Fibroblast of gingiva (primary cell): Measurements from ENCODE around the gene FCHSD1.

ENCODE experiments used
- DNase-seq: peaks from one replicate; pipeline ENCODE4 v3.0.0-alpha.2; 2011; ENCODE audit warnings: low read depth

FCHSD1 gene

DNA sequence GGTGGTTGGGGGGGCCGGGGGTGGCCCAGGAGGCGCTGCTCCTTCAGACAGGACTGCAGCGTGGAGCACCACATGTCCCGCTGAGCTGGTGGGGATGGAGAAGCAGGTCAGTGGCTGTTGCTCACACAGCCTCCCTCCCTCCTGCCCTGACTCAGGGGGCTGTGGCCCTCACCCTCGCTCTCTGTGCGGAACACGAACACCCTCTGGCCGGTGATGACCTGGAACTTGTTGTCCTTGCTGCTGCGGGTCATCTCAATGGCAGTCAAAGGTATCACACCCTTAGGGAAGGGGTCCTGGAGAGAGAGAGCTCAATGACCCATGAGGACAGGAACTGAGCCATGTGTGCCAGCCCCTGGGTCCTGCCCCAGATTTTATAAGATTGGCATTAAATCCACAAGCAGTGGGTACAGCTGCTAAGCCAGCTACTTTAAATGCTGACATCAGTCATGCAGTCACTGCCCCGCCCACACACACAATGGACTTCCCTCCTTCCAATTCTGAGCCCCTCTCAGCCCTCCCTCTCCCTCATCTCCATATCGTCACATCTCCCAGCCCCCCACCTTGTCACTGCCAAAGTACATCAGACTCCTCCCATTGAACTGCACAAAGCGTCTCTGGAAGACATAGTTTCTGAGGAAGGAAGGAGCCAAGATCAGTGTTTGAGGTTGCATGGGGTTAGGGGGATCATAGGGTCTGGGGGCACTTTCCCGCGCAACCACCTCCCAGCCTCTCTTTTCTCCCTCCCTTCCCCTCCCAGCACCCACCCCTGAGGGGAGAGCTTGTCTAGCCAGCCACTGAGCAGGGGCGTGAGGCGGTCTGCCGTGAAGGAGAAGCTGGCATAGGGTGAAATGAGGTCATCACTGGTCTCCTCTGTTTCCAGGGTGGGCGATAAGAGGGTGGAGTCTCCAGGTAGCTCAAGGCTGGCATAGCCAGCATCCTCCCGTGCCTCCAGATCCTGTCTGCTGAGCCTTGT lies 21.9 kb upstream of the FCHSD1 start:
- DNase-seq, result no peak

DNA sequence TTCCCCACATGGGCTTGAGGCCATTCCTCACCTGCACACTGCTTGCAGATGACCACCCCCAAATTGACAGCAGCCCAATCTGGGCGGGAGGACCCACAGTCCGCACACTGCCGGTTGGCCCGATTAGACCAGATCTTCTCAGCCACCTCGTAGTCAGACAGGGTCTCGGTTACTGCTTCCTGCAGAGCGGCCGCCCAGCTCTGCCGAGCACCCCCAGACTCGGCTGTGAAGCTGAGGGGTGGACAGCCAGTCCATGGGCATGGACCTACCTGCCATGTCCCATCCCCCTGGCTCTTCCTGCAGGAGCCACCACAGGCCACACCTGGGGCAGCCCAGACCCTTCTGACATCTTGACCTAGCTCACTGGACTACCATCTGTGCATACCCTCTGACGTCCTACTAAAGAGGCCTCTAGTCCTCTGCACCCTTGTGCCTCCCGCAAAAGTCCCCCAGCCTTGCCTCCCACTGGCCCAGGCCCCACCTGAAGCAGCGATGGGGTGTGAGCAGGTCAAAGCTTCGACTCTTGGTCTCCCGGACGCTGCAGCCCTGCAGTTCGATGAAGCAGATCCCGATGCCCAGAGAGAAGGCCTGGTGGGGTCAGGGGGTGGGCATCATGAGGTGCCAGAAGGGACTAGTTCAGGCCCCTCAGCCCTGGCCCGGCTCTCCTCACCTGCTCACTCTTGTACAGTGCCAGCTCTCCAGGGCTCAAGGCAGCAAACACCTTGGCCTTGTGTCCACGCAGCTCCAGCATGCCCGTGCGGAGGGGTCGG lies 21.0 kb upstream of the FCHSD1 start:
- DNase-seq, result no peak

DNA sequence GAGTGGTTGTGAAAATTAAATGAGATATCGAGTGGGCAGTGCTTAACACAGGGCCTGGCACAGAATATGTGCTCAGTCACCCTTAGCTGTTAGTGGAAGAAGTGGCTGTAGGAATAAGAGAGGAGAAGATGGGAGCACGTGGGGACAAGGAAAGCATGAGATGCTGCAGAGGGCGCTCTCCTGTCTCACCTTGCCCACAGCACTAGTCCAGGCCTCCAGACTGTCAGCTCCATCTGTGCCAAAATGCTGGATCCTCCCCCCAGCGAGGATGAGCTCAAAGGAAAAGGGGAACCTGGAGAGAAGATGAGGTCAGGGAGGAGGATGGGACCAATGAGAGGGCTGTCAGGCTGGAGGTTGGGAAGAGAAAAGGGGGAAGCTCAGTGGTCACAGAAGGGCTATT lies 18.3 kb upstream of the FCHSD1 start:
- DNase-seq, result no peak

DNA sequence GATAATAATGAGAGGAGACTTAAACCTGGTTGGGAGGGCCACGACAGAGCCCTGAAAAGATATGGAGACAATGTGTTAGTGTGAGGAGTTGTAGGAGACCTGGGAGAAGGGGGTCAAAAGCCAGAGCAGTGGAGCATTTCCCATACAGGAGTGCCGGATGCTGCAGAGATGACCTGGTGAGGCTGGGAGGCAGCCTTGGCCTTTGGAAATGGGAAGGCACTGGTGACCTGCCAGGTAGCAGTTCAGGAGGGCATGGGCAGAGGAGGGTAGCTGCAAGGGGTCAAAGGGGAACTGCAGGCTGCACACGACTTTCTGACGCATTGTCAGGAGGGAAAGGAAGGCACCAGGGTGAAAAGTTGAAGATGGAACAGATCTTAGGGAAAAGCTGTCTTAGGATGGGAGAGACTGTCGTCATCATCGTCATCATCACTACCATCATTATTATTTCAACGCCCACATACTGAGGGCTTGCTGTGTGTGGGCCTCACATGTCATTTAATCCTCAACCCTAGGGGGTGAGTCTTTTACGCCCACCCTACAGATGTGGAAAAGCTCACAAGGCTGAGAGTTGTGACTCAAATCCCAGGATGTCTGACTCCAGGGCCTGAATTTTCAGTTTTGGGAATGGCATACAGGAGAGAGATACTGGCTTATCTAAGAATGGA lies 17.5 kb upstream of the FCHSD1 start:
- DNase-seq, result no peak

DNA sequence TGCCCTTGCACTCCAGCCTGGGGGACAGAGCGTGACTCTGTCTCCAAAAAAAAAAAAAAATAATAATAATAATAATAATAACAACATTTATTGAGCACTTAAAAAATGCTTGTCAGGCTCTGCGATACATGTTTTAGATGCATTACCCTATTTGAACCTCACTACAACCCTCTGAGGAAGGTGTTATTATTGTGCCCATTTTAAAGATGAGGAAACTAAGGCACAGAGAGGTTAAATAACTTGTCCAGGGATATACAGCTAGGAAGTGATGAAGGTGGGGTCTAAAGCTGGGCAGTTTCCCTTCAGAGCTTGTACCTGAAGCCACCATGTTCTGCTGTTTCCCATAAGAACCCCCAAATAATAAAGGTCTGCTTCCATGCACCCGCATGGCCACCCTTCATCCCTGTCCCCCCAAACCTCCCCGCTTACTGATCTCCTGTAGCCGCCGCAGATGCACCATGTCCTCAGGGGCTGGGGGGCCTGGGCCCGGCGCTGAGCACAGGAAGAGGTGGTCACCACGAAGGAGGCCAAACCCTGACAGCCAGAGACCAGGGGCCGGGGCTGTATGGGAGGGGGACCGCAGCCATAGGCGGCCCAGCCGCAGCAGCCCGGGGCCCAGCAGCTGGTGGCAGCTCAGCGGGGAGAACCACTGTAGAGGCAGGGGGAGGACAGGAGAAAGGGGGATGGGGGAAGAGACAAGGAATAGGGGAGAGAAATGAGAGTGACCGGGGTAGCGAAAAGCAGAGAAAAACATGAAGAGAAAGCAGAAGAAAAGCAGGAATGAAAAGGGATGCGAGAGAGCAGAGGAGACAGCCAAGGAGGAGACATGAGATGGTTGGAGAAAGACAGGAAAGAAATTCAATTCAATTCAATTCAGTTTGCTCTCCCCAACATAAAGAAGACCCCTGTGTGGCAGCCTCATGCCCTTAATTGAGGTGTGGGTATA lies 15.1 kb upstream of the FCHSD1 start:
- DNase-seq, result no peak

DNA sequence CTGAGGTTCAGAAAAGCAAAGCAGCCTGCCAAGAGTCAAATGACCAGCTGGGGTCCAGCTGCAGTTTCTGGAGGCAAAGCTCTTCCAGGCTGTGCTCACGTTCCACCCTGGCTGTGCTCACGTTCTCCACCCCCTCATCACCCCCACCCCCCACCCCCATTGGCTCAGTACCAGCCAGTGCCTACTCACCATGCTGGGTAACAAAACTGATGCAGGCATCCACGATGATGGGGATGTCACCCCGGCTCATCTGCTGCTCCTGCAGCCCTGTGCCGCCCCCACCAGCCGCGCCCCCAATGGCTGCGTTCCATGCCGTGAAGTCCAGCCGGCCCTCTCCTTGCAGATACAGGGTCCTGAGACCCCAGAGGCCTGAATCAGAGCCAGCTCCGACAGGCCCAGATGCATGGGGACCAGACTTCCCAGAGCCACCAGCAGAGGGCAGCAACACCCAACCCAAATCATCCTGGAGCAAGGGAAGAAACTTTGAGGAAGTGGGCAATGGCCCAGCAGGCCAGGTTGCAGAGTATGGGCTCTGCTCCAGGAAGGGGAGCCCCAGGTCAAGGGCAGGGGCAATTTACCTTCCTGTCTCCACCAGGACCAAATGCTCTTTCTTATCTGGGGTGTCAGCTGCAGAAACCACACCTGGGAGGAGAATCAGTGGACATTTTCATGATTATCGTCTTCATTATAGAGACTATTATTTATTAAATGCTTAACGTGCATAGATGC lies 13.7 kb upstream of the FCHSD1 start:
- peak; percentile 33 for DNase-seq

DNA sequence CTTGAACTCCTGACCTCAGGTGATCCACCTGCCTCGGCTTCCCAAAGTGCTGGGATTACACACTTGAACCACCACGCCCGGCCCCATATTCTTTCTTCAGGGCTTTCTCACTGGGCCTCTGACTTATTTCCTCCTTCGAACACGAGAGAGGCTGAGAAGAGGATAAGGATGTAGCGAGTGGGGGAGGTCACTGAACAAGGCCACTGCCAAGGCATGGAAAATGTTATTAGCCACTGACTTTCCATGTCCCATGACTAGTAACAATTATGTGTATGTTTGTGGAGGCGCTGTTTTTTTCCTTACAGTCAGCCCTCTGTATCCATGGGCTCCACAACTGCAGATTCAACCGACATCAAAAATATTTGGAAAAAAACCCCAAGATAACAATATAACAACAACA lies 12.3 kb upstream of the FCHSD1 start:
- DNase-seq, result no peak

DNA sequence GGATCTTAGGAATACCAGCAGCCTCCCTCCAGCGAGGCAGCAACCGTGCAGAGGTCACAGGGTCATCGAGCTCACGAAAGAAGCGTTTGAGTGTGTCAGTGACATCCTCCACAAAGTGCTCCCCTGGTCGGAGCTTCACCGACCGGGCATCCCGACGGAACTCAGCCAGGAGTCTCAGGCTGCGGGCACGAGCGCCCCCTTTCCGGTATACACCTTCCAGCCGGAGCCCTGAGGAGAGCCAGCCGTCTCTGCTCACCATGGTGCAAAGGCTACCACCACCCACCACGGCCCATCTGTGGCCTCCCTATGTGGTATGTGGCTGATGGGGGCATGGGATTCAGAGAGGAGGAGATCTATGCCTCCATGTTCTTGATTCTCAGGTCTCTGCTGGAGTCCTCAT lies 10.8 kb upstream of the FCHSD1 start:
- no peak for DNase-seq

DNA sequence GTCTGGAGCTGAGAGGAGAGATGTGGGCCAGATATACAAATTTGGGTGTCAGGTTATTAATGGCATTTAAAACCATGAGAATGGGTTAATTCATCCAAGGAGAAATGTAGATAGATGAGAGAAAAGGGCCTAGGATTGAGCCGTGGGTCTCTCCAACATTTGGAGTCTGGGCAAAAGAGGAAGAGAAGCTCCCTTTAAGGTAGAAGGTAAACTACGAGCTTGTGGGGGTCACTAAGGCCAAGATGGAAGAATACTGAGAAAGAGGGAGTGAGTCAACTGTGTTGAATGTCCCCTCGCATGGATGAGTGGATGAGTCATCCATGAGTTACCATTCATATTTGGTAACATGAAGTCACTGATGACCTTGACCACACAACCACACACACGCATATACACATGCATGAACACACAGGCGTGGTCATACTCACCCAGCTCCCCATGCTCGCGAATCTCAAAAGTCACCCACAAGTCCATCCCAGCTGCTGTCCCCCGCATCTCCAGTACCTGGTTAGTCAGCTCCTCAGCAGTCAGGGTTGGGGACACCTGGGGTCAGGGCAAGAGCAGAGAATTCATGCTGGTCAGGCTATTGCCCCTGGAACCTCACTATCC lies 6.8 kb upstream of the FCHSD1 start:
- peak; percentile 77 for DNase-seq

DNA sequence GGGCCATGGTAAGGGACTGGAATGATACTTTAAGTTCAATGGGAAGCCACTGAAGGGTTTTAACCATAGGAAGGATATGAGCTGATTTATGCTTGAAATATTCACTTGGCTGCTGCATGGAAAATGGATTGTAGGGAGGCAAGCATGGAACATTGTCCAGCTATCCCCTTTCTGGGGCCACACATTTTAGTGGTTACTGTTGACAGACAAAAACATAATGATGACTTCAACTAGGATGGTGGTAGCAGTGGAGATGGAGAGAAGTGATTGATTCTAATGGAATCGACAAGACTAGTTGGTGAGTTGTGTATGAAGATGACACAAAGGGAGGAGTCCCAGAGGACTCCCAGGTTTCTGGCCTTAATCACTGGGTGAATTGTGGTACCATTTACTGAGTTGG lies 6.2 kb upstream of the FCHSD1 start:
- DNase-seq, result no peak

DNA sequence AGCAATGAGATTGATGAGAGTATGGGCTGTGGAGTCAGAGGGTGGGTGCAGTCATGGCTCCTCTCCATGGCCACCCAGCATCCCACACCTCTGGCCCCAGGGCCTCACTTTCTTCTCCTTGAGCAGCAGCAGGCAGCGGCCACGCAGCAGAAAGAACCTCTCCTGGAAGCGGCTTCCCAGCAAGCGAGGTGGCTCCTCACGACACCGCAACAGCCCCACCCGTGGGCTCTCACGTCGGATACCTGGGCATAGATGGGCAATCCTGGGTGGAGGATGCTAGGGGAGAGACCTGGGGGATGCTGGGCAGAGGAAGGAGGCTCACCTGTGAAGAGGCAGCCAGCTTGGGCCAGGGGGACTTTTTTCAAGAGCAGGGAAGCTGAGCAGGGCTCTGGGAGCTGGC lies 5.2 kb upstream of the FCHSD1 start:
- no peak for DNase-seq

DNA sequence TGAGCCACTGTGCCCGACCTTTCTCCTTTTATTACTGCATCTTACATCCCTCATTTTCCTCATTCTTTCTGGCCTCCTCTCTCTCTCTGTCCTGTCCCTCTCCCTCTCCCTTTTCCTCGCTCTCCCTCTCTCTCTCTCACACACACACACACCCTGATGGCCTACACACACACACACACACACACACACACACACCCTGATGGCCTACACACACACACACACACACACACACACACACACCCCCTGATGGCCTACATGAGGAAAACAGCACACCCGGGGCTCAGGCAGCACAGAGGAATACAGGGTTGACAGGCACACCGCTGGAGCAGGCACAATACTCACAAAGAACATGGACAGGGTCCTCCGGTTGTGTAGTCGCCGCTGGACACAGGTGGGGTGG lies 3.8 kb upstream of the FCHSD1 start:
- no peak for DNase-seq

DNA sequence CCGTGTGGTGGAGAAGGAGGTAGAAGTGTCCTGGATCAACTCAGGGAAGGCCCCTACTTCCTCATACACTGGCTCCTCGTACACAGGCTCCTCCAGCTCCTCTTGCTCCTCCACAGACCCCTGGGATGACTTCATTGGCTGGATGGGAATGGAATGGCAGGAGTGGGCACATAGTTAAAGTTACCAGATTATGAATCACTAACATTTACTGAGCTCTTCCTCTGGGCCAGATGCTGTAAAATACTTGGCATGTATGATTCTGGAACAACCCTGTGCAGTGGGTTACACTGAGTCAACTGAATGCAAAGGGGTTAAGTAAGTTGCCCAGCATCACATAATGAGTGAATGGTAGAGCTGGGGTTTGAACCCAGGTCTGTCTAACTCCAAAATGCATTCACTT lies 3.1 kb upstream of the FCHSD1 start:
- peak; percentile 27 for DNase-seq

DNA sequence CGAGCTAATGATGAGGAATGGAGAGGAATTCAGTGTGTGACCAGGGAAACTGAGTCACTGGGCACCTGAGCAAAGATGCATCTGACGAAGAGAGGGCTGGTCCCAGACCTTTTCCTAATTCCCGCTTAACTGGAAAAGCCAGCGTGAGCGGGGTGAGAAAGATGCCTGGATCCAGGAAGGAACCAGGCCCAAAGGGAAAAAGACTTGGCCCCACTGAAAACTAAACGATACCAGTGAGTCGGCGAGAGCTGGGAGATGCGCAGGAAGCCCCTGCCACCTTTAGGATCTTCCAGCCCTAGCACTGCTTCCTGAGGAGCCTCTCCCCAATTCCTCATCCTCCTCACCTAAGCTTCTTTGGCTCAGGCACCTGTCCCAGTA lies 499 bp upstream of the FCHSD1 start:
- no peak for DNase-seq

DNA sequence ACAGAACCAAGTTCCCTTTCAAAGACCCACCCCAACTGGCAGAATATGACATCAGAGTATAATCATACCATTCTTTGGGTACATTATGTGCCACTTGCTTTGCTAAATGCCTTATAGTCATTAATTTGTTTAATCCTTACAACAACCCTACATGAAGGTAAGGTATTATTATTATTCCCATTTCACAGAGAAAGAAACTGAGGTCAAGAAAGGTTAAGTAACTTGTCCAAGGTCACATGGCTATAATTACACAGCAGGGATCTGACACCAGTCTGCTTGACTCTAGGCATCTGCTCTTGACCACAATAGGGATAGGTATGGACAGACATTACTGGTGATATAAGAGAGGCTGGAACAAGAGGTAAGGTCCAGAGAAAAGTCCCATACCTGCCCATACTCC lies 1.2 kb downstream of the FCHSD1 start:
- no peak for DNase-seq

DNA sequence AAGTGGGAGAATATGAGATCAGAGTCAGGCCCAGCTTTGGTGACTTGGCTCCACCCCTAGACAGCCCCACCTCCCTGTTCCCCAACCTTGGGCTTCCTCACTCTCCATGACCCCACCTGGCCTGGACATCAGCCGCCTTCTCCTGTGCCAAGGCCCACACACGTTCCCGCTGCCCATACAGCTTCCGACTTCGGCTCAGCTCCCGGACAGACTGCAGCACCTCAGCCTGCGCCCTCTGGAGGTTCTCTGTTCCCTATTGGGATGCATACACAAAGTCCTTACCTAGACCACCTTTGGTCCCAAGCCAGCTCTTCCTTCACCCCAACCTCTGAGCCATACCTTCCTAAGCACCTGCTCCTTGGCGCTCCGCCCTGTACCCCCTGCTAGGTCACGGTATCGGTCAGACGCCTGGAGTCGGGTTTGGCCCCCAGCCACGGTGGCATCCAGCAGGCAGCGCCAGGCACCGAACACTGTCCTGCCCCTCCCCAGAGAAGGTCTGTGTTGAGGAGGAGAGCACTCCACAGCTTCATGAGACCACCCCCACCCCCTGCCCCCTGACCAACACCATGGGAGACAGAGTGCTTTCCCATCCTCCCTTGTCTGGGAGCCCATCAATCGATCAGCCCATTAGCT lies 2.0 kb downstream of the FCHSD1 start:
- DNase-seq, result no peak

DNA sequence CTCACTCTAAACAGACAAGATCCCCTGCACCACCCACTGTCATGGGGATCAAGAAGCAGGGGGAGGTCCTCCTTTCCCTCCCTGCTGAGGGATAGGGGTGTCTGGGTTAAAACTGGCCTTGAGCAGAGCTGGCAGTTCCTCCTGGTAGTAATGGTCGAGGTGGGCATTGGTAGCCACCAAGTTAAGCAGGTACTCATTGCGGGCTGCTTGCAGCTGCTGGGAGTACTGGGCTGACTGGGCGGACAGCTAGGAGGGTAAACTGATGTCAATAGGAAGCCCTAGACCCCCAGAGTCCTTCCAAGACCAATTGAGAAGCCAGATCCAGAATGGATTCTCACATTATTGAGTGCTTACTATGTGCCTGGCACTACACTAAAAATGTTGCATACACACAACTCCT lies 3.4 kb downstream of the FCHSD1 start:
- no peak for DNase-seq

DNA sequence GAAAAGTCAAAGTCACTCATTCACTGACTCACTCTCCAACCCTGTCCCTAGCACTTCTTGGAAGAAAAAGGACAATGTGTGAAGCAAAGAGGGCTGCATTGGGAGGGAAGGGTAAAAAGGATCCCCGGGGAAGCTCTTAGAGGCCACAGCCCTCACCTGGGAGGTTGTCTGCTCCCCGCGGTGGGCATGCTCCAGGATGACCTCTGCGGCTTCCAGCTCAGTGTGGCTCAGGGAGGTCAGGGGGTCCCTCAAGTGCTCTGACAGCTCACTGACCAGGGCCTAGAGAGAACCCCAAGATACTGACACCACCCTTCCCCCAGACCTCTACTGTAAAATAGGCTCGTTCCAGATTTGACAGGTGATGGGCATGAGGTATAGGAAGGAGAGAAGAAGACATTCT lies 4.0 kb downstream of the FCHSD1 start:
- no peak for DNase-seq

DNA sequence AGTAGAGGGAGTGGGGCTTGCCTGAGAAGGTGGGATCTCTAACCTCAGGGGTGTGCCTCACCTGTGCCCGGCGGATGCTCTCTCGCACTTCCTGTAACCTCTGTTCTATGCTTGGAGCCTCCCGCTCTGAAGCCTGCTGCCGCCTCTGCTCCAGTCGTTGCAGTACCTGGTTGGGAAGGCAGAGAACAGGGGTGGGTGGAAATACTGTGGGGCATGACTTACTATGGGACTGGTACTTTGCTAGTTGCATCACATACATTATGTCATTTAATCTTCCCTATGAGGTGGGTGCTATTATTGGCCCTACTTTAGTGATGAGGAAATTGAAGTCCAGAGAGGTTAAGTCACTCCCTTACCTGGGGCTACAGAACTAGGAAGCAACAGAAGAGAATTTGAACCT lies 5.2 kb downstream of the FCHSD1 start:
- no peak for DNase-seq

DNA sequence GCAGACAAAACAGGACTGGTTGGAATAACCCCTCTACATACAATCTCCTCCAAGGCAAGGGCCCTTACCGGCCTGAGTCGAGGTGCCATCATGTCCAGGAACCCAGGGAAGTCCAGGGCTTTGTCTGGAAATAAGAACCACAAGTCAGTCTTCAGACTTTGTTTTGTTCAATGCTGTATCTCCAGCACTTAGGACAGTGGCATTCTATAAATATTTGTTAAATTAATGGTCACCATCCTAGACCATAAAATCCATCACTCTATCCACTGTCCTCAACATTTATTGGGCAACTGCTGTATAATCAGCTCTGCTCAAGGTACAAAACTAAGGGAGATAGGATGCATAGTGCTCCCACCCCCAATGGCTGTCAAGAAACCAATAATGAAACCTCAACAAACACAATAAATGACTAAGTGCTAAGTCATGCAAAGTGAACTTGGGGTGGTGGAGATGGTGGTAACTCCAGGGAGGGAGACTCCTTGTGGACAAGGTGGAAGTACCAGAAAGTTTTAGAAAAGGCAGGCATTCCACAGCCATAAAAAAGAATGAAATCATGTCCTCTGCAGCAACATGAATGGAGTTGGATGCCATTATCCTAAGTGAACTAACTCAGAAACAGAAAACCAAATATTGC lies 9.5 kb downstream of the FCHSD1 start:
- peak; percentile 14 for DNase-seq
